ENCODE results near the gene DACH1.

DACH1 gene

DNA sequence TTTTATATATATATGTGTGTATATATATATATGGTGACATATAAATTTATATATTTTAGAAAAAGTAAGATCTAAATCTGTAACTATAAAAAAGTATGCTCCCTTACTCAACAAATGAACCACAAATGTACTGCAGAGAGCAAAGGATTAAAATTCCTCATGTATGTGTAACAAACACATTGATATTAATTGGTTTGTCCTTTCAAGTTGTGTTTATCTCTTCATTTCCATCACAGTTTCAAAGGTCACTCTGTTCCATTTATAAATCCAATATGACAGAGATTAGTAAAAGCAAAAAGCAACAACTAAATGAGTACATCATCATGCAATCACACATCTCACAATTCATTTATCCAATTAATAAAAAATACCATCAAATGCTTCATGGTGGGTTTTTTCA is 247.9 kb downstream of the DACH1 start:
- no peak for DNase-seq

DNA sequence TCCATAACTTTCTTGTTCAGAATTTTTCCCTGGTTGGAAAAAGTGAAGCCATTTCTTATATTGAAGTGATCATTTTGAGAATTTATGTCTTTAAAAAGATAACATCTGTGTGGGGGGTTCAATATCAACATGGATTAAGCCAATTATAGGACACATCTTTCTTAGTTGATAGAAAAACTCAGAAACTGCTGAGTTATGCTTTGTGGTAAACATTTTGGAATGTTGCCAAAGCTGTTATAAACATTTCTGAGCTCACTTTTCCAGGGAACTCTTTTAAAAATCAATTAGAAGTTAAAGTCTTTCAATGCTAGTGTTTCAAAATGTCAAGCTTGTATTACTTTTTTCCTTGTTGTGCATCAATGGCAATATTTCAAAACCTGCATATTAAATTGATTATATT is 248.8 kb downstream of the DACH1 start:
- no peak for DNase-seq

DNA sequence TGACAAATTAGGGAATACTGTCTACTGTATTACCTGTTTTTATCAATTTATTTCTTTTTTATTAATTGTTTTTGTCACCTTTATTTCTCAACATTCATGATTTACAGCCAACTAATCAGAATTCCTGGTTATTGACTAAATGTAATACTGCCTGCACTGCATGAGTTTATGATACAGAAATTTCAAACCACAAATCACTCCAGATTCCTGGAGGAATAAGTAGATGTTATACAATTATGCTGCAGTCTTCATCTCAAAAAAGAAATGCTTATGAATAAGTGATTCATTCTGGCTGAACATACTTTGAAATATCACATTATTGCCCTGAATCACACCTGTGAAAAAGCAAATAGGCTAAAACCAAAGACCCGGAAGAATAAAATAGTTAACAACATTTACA is 249.7 kb downstream of the DACH1 start:
- no peak for DNase-seq

DNA sequence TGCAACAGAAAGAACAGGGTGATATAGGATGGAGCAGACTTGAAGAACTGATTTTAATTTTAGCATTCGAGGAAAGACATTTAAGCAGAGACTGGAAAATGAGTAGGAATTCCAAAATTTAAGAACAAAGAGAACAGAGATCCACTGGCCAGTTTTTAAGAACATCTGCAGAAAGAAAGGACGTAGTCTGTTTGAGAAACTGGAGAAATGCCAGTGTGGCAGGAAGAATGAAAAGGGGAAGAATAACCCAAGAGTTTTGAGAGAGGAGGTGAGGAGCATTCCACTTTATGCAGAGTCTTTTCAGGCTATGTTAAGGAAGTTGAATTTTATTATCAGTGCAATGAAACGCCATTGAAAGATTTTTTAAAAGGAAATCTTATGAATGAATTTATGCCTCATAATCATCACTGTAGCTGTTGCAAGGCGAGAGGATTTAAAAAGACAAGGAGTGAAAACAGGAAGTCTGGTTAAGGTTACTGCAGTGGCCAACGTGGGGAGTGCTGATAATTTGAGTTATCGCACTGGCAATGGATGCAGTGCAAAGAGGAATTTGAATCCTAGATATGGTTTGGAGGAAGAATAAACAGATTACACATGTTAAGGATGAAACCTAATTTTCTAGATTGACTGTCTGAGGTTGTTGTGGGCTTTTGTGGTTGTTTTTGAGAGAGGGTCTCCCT is 253.8 kb downstream of the DACH1 start:
- DNase-seq: no peak

DNA sequence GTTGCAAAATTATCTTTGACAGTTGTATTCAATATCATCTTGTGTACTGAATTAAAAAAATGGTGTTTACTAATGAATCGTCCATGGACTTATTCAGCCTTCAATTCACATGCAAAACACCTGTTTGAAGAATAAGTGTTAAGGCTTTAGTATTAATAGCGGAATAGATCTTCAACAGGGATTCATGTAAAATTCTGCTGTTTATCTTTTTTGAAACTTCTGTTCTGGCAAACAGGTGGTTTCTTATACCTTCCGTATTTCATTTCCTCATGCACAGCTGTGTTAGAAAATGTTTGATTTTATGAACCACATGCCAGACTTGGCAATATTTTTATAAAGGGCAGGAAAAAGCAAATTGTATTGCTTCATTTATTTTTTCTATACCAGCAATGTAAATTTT is 255.7 kb downstream of the DACH1 start:
- DNase-seq: no peak

DNA sequence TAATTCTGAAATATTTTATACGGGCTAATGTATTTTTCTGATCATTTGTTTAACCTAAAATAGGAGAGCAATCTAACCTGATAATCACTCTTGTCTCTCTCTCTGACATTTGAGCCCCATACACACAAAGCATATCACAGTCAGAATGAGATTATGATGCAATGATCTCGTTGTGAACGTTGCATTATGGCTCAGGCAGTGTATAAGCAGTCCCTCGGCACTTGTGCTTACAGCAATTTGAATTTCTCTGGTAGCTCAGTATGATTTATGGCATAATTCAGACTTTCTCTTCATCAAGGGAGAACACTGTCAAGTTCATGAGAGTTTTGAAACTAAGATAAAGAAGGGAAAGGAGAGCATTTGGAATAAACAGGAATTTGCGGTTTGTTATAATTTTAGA is 256.1 kb downstream of the DACH1 start:
- no peak for DNase-seq

DNA sequence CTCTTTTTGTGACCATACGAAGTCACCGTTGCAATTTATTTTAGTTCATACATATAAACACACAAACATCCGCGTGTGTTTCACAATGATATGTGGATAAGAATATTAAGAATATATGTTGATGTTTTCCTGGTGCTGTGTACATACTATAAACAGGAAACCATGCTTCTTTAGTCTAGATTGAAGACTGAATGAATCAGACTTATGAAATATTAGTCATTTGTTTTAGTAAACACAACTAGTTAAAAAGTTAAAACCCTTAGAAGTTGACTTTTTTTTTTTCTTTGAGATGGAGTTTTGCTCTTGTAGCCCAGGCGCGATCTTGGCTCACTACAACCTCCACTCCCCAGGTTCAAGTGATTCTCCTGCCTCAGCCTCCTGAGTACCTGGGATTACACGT is 257.7 kb downstream of the DACH1 start:
- no peak for DNase-seq

DNA sequence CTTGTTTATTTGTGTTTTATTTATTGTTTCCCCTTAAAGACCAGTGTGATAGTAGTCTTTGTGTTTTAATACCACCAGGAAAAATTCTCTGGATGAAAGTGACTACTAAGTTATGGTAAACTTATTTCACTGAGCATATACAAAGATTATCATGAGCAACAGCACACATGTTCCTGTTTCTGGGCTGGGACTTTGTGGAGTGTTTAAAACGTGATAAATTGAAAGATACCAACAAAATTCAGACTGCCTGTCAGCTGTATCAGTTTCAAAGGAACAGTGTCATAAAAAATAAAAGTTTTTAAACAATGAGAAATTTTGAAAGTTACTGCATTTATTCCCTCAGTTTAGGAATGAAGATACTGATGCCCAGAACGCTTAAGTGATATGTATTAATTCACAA is 259.4 kb downstream of the DACH1 start:
- no peak for DNase-seq

DNA sequence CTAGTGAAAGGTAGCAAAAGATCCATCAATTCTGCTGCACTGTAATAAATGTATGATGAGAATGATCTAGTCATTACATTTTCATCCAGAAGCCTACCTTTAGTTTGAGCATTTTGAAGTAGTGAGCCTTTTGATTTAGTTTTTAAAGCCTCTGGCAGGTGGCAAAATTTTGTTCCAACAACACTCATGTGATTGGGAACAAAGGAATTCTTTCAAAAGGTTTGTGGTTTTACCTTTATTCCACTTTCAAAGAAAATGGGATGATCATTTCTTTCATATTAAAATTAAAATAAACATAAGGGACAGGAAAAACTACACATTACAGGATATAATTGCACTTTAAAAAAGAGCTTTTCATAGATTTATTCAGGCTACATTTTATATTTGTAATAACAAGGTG is 260.2 kb downstream of the DACH1 start:
- DNase-seq: peak; percentile 31

DNA sequence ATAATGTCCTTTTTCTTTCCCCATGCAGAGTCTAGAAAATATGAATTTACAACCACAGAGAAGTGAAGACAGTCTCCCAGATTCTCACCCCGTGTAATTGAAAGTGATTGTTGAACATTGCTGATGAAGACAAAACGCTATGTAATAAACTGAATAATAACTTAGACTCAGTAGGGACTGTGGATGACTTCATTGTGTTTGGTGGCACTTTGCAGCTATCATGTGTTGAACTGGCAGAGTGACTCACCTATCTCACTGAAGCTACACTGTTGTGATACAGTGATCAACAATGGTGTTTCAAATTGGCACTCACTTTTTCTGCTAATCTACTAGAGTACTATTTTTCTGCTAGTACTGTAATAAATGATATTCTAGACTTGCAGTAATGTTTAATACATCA is 261.3 kb downstream of the DACH1 start:
- DNase-seq: no peak

DNA sequence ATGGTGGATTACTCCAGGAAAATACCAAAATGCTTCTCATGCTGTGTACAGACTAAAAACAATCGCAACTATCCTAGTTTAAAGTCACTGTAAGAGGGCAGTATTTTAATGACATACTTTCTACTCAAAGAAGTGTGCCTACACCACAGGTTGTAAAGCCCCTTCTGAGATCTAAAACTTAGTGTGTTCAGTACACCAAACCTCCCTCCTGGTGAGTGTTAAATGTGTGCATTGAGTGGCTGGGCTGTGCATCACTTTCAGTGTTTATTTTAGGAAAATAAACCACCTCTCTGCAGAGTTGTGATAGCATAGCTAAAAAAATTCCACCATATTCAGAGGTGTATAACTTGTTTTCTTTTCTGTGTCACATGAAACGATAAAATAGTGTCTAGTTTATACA is 263.7 kb downstream of the DACH1 start:
- DNase-seq: no peak

DNA sequence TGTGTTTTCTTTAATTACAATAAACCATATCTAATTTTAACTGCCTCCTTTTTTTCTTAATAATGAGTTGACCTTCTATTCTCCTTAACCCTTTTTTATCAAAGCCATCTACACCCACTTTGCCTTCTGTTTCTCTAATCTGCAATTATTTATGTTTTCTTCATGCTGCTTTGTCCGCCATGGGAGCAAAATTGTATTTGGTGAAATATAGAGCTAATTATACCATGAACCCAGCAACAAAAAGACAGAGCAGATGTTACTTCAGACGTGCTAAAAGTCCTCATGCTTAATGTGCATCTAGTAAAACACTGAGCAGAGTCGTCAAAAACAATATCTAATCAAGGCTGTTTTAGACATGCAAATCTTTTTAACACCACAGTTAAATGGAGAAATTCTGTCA is 264.7 kb downstream of the DACH1 start:
- DNase-seq: peak; percentile 73

DNA sequence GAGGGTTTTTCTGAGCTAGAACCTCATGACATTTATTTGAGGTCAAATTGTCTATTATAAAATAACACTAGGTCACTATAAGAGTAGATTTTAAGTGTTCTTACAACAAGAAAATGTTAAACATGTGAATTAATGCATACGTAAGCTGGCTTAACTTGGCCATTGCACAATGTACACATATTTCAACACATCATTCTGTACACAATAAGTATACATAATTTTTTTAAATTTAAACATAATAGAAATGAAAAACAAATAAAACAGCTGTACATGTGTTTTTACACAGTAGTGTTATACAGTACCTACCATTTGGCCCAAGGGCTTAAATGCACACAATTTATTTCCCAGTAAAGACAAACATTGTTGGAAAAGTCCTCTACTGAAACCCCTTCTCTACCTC is 269.9 kb downstream of the DACH1 start:
- DNase-seq: no peak

DNA sequence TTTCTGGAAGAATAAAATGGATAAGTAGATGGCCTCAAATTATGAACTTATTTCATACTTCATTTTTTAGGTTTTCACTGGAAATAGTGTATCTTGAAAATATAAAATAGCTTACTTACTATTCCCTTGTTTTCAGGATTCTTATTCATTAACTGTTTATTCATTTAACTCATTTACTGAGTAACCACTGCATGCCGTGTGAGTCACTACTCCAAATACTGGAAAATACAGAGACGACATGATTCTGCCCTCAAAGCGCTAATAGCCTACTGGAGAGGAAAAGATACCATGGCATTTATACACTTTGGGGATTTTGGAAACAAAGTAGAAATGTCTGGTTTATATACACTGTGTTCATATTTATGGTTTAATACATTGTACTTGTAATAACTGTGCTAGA is 270.9 kb downstream of the DACH1 start:
- DNase-seq: no peak

DNA sequence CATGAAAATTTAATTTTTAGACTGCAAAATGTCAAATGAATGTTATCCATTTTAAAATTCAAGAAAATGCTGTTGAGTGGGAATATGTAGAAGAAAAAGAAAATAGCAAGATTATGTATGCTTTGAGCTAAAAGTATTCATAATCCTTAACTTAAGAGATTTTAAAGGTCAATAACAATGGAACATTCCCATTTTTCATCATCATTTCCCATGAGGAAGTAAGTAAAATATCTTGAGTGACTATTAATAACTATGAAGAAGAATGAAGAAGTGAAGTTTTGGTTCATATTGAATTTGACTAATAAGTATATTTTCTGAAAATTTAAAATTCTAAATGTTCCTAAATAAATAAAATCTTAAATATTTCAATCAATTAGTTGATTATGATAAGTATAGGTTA is 273.4 kb downstream of the DACH1 start:
- DNase-seq: no peak

DNA sequence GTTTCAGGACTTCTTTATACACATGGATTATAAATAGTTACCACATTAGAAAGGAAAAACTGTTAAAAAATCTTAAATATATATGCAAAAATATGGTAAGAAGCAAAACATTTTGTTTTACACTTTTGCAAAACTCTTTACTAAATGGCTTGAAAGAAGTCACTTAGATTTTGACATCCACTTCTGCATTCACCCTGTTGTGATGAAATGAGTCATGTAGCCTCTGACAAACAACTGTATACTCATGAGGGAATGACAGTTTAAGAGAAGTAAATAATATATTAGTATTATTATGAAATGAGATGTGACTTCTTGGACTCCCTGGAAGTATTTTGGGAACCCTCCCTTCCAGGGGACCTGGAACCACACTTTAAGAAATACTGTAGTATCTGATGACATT is 275.6 kb downstream of the DACH1 start:
- DNase-seq: no peak

DNA sequence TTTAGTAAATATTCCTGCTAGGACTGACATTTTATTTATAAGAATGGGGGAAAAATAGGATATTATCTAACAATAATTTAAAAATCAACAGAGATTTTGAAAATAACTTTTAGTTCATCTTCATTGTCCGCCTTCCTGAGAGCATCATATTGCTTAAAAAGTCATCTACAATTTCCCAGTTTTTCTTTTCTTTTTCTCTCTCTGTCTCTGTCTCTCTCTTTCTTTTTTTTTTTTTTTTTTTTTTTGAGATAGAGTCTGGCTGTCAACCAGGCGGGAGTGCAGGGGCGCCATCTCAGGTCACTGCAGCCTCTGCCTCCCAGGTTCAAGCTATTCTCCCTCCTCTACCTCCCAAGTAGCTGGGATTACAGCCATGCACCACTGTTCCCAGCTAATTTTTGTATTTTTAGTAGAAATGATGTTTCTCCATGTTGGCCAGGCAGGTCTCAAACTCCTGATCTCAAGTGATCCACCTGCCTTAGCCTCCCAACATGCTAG is 276.3 kb downstream of the DACH1 start:
- no peak for DNase-seq

DNA sequence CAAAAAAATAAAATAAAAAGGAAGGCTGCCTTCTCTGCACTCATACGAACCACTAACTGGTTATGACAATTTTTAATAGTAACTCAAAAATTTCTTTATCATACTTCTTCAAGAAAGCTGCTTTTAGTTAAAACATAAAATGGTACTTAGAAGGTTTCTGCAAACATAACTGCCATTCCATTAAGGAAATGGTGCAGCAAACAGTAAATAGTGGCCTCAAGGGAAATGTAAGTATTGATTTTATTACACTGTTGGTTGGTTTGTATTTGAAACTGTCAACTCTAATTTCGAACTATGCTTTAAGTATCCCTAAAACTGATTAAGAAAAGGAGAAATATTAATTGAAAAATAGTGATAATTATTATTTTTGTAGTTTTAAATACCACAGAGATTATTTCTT is 278.0 kb downstream of the DACH1 start:
- no peak for DNase-seq

DNA sequence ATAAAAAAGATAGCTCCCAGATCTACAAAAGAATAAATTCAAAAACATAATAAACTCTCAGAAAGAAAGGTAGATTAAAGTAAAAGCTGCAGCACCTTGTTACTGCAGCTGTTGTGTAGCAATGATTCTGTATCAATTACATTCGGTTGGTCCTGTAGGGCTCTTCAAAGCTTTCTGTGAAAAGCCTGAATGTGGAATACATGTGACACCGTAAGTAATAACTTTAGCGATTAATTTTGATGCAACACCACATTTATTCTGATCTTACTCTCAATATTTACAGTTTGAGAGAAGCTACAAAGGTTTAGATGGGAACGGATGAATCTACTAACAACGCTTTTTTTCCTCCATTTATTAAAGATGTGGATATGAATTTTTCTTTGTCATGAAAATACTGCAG is 279.2 kb downstream of the DACH1 start:
- peak; percentile 60 for DNase-seq

DNA sequence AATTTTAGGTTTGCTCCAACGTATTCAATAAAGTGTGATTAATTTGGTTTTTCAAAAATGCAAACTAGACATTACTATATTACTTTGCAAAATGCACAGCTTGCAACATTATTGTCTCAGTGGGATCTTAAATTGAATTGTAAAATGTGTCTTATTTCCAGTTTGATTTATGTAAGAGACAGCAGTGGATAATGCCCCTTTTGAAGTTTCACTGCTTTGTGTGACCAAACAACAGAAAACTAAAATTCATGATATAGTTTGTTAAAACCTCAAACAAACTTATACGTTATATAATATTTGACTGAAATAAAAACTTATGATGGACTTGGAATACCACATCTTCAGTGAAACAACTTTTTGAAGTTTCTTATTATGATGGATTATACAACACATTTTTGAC is 279.8 kb downstream of the DACH1 start:
- DNase-seq: no peak

DNA sequence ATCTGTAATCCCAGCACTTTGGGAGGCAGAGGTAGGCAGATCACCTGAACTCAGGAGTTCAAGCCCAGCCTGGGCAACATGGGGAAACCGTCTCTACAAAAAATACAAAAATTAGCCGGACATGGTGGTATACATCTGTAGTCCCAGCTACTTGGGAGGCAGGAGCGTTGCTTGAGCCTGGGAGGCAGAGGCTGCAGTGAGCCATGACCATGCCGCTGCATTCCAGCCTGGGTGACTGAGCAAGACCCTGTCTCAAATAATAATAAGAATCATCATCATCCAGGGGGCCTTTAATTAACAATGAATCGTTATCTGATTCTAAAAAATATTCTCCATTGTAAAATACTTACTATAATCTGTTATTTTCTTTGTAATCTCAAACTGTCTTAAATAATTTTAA is 283.4 kb downstream of the DACH1 start:
- DNase-seq: no peak

DNA sequence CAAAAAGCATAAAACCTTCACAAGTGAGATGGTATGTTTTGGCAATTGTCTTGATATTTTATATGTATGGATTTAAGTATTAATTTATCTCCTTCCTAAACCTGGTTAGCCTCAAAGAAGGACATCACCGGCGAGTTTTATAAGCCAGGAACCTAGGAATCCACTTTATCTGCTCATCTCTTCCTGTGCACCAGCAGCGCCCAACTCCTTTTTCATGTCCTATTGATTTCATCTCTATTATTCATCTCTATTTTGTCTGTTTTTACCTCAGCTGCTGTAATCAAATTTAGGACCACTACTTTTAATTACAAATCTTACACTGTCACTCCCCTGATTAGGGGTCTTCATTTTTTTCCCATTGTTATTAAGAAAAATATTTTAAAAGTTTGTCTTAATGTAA is 286.4 kb downstream of the DACH1 start:
- DNase-seq: no peak

DNA sequence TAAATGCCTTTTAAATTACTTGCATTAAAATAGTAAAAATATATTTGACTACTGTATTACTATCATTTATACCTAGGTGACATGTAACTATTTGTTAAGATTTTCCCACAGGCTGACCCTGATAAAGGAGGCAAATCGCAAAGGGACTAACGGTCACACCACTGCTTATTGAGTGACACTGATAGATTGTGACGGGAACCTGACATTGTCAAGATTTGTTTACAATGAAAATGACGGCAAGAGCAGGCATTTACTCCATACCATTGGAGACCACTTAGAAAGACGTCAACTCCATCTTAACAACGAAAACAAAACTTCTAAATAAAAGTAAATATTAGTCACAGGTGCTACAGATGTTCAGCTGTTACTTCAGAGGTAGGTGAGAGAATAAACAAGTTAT is 289.0 kb downstream of the DACH1 start:
- no peak for DNase-seq

DNA sequence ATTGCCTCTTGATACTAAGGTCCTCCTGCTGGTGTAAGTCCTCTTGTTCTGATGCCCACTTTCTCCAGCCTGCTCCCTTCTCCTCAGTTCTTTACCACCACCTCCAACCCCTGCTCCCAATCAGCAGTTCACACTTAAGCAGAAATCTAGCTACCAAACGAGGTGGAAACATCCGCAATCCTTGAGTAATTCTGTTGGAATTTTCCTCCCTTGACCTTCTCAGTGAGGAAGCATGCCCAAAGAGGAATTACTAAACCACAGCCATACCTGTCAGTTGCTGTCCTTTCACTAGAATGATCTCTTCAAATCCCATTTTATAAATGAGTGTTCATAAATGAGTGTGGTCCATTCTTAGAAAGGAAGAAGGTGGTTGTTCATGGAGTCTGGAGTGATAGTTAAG is 289.9 kb downstream of the DACH1 start:
- DNase-seq: no peak

DNA sequence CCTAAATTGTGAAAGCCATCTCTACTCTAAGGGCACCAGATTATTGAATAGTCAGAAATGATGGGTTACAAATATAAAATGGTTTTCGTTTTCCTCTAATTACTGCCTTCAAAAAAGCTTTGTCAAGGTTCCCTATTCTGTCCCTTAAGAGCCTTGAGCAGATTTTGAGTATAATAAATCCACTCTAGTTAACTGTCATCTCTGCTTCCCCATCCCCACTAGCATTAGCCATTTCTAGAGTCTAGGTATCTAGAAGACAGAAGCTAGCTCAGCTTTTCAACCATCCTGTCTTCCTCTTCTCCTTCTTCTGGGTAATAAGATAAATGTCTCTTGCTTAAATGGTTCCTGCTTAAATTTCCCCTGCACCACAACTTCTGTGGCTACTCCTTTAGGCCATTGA is 290.4 kb downstream of the DACH1 start:
- DNase-seq: no peak

DNA sequence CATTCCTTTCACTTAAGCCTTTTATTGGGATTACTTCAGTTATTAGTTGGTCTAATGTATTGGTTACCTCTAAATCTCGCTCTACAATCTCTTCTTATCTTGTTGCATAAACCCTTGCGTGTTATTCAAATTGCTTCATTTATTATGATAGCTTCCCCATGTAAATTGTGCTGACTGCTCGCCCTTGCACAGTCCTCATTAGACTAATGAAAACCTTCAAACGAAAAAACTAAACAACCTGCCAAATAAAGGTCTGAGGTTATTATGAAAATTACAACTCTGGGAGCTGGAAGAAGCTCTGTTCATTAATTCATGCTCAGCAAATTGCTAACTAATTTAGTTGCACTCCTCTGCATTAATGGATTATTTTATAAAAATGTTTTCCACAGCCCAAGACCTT is 320.1 kb downstream of the DACH1 start:
- no peak for DNase-seq

All from NCI-H1105 treated with DMSO at 0.1 percent for 48 hours (cell line).